KMS-11 (cell line): ENCODE data around the gene HES3.

Source experiments
- H2AFZ ChIP-seq: fragments of 200-600 bp; sonication (generic); 2 replicates; pipeline ENCODE4 v1.6.1; 2016; ENCODE audit warnings: antibody characterized with exemption, mixed run types, low read depth
- H3K27ac ChIP-seq: fragments of 200-600 bp; sonication (generic); 2 replicates; pipeline ENCODE4 v1.6.1; 2016; ENCODE audit warnings: mild to moderate bottlenecking, mixed run types
- H3K27me3 ChIP-seq: fragments of 200-600 bp; sonication (generic); 2 replicates; pipeline ENCODE4 v1.6.1; 2017; ENCODE audit warnings: mild to moderate bottlenecking, low read depth, mixed run types, moderate library complexity; ENCODE audit not compliant: insufficient read depth
- H3K36me3 ChIP-seq: fragments of 200-600 bp; sonication (generic); 2 replicates; pipeline ENCODE4 v1.6.1; 2017; ENCODE audit warnings: mild to moderate bottlenecking, mixed run types; ENCODE audit not compliant: insufficient read depth
- H3K4me1 ChIP-seq: fragments of 200-600 bp; sonication (generic); 2 replicates; pipeline ENCODE4 v1.6.1; 2016; ENCODE audit warnings: mild to moderate bottlenecking, low read depth, mixed run types; ENCODE audit not compliant: poor library complexity, severe bottlenecking
- H3K4me2 ChIP-seq: fragments of 200-600 bp; sonication (generic); 2 replicates; pipeline ENCODE4 v1.7.0; 2016; ENCODE audit warnings: mild to moderate bottlenecking, mixed run types
- H3K4me3 ChIP-seq: fragments of 200-600 bp; sonication (generic); IDR thresholded peaks from 2 replicates; pipeline ENCODE4 v1.6.1; 2017; ENCODE audit warnings: low read depth, low read length, mixed read lengths; ENCODE audit not compliant: insufficient read depth
- H3K79me2 ChIP-seq: fragments of 200-600 bp; sonication (generic); 2 replicates; pipeline ENCODE4 v1.6.1; 2016; ENCODE audit warnings: low read depth, mixed run types; ENCODE audit not compliant: insufficient read depth
- H3K9ac ChIP-seq: fragments of 200-600 bp; sonication (generic); 2 replicates; pipeline ENCODE4 v1.6.1; 2016; ENCODE audit warnings: mild to moderate bottlenecking, mixed run types
- H4K20me1 ChIP-seq: fragments of 200-600 bp; sonication (generic); 2 replicates; pipeline ENCODE4 v1.6.1; 2016; ENCODE audit warnings: mild to moderate bottlenecking, mixed run types; ENCODE audit not compliant: insufficient read depth
- TF ChIP-seq, protein P1 (sequence below): fragments of 200-600 bp; sonication (generic); conservative IDR thresholded peaks from 2 replicates; pipeline ENCODE4 v1.6.1; 2017; ENCODE audit warnings: low read depth, mild to moderate bottlenecking, antibody characterized with exemption, low read length, moderate library complexity, mixed read lengths

Gene HES3

DNA sequence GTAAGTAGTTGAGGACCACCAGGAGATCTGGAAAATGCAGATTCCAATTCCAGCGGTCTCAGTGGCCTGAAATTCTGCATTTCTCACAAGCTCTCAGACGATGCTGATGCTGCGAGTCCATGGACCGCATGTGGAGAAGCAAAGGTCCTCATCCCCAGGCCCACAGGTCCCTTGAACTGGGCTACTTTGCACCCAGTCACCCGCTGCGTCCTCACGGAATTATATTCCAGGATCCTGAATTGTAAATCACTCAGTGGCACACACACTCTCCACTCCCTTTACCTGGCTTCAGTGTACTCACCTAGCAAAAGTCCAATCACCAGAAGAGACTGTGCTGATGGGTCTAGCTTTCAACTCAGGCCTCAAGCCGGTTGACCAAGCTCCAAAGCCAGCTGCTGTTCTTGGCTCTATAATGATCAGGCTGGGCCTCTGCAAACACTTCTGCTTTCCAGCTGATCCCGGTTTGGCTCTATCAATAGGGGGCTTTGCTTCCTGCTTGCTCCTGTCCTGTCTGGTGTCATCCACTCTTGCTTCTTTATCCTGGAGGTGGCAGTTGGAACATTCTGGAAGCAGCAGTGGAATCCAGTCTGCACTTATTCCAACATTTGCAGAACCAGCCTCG is 43.7 kb upstream of the HES3 start:
- Histone ChIP-seq H2AFZ (peak overlapping the region; percentile 69), H3K79me2 (peaks cover 41% of the 10 kb centered on the region), H3K27me3 (no peaks in the 10 kb centered on the region), H3K36me3 (peaks cover 13% of the 10 kb centered on the region; the same call in 1 of the 2 replicates), H3K4me3 (no peak overlapping the region), H3K4me2 (peak overlapping the region; percentile 40), H3K27ac (peak overlapping the region; percentile 76), H3K4me1 (peaks cover 37% of the 10 kb centered on the region), H3K9ac (peak overlapping the region; percentile 96; the same call in 1 of the 2 replicates), H4K20me1 (peaks cover 11% of the 10 kb centered on the region; the same call in 1 of the 2 replicates)
- TF ChIP-seq, protein P1, sequence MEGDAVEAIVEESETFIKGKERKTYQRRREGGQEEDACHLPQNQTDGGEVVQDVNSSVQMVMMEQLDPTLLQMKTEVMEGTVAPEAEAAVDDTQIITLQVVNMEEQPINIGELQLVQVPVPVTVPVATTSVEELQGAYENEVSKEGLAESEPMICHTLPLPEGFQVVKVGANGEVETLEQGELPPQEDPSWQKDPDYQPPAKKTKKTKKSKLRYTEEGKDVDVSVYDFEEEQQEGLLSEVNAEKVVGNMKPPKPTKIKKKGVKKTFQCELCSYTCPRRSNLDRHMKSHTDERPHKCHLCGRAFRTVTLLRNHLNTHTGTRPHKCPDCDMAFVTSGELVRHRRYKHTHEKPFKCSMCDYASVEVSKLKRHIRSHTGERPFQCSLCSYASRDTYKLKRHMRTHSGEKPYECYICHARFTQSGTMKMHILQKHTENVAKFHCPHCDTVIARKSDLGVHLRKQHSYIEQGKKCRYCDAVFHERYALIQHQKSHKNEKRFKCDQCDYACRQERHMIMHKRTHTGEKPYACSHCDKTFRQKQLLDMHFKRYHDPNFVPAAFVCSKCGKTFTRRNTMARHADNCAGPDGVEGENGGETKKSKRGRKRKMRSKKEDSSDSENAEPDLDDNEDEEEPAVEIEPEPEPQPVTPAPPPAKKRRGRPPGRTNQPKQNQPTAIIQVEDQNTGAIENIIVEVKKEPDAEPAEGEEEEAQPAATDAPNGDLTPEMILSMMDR = no peak

DNA sequence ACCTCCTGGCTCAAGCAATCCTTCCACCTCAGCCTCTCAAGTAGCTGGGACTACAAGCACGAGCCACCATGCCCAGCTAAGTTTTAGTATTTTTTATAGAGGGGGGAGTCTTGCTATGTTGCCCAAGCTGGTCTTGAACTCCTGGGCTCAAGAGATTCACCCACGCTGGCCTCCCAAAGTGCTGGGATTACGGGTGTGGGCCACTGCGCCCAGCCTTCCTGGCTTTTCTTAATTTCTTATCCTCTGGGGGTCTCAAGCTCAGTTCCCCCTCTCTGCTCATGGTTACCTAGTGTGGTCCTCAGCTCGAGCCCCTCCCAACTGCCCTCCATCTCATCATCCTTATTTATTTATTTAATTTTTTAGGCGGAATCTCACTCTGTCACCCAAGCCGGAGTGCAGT is 41.7 kb upstream of the HES3 start:
- Histone ChIP-seq H3K4me1 (peaks cover 34% of the 10 kb centered on the region), H4K20me1 (peaks cover 9% of the 10 kb centered on the region; the same call in 1 of the 2 replicates), H3K4me3 (no peak overlapping the region), H3K27ac (no peak overlapping the region), H3K79me2 (peaks cover 31% of the 10 kb centered on the region), H3K27me3 (no peaks in the 10 kb centered on the region), H2AFZ (no peak overlapping the region), H3K9ac (no peak overlapping the region), H3K4me2 (no peak overlapping the region), H3K36me3 (peaks cover 4% of the 10 kb centered on the region; the same call in 1 of the 2 replicates)
- TF ChIP-seq, protein P1 = no peak

DNA sequence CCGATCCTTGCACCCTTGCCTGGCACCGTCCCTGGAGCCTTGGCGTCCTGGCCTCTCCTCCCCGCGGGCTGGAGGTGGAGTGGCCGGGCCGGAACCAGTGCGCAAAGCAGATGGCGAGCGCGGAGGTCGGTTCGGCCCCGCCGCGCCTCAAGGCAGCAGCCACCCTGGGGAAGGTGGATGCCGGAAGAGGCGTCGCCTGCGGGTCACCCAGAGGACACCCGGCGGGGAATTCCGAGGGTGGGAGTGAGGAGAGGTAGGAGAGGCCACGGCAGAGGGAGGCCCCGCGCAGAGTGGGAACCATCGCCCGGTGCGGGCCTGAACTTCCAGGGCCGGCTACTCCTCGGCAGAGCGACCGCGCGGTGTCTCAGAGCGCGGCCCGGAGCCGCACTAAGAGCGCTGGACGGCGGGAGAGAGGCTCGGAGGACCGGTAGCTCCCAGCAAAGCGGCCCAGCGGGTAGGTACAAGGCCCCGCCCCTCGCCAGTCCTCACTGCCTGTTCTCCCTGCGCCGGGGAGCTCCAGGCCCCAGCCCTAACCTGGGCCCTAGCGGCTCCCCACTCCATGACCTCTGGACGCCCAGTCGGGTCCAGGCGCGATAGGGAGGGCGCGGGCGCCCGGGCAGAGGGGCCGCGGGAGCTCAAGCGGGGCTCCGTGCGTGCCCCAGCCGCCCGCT is 38.0 kb upstream of the HES3 start, which contains the start of gene RNF207:
RNF207 (plus strand) TSS at position 271 of the 671 bp plus-strand sequence. CDS start 417 bp downstream, outside the sequence.
- H3K79me2 ChIP-seq = peaks cover 10% of the 10 kb centered on the region; the same call in 1 of the 2 replicates
- no peaks in the 10 kb centered on the region for H3K27me3 ChIP-seq

DNA sequence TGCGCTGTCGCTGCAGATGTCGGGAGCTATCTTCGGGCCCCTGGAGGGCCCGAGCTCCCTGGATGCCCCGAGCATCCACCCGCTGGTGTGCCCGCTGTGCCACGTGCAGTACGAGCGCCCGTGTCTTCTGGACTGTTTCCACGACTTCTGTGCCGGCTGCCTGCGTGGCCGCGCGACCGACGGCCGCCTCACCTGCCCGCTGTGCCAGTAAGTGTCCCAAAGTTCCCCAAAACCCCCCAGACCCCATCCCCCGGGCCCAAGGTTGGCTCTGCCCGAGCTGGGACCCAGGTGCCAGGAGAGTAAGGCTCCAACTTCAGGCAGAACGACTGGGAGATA is 37.5 kb upstream of the HES3 start:
- H3K27me3 ChIP-seq = no peaks in the 10 kb centered on the region
- peak overlapping the region; percentile 66 for H3K27ac ChIP-seq
- TF ChIP-seq, protein P1 = no peak
- no peaks in the 10 kb centered on the region for H4K20me1 ChIP-seq
- H3K36me3 ChIP-seq = no peaks in the 10 kb centered on the region
- peak overlapping the region; percentile 83 for H3K4me2 ChIP-seq
- H3K79me2 ChIP-seq = peaks cover 10% of the 10 kb centered on the region; the same call in 1 of the 2 replicates
- H3K9ac ChIP-seq = peak overlapping the region; percentile 73
- H2AFZ ChIP-seq = peak overlapping the region; percentile 95
- H3K4me1 ChIP-seq = peaks cover 18% of the 10 kb centered on the region
- peak overlapping the region; percentile 74 for H3K4me3 ChIP-seq

More for the DNA sequence above, 38.0 kb upstream of the HES3 start, which contains the start of gene RNF207:
- H2AFZ ChIP-seq = peak within 1 kb of the TSS; percentile 95
- H3K4me3 ChIP-seq = peak within 1 kb of the TSS; percentile 86
- H3K4me1 ChIP-seq = peaks cover 18% of the 10 kb centered on the region
- H4K20me1 ChIP-seq = no peaks in the 10 kb centered on the region
- peak within 1 kb of the TSS; percentile 83 for H3K4me2 ChIP-seq
- H3K27ac ChIP-seq = peak within 1 kb of the TSS; percentile 66
- TF ChIP-seq, protein P1 = no peak
- H3K36me3 ChIP-seq = no peaks in the 10 kb centered on the region
- peak within 1 kb of the TSS; percentile 73 for H3K9ac ChIP-seq
